ENCODE data around the gene IFNA7.
"Not testable (repeated sequence)": the region's sequence is repeated elsewhere in the genome, so short reads cannot be mapped to it uniquely, and the experiment has no call there.

Gene IFNA7

DNA sequence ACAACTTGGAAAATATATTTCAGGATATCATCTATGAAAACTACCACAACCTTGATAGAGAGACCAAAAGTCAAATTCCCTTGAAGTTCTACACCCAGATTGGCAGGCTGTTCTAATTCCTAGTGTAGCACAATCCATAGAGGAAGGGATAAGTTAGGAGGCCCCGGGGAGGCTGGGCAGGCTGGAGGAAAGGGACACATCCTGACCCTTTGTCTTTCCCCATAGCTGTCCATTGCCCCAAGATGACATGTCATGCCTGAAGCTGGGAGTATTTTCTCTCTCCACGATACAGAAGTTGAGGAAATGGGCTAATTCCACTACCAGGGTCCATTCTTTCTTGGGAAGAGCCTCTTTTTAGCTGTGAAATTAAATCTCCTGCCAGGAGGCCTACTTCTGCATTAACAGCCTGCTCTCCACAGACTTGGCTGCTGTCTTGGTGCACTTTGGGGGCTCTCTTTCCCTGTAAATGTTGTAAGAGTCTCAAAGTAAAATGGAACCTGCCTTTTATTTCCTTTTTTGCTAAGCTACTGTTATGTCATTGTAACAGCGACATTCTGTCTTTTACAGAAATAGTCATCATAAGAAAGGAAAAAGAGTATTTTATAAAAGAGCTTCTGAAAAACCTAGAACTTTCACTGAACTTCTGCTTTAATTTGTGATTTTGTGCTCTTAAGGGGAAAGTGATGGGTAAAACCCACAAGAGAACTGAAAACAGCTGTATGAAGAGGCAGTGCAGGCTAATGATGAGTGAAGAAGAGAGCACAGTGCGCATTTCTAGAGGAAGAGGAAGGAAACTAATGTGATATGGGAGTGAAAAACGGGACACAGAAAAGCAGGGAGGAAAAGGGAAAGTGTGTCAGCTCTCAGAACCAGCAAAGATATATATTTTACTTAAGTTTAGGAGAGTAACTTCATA, 11.7 kb upstream of the IFNA7 start:
- H3K9me3 ChIP-seq (ENCODE audit: control insufficient read depth, insufficient read depth, low read length); H3K27me3 ChIP-seq (ENCODE audit: control insufficient read depth, insufficient read depth, low read length); H3K9ac ChIP-seq (ENCODE audit: low read depth, low read length); H3K4me1 ChIP-seq (ENCODE audit: control insufficient read depth, insufficient read depth, low read length); H3K27ac ChIP-seq (ENCODE audit: low read depth, low read length); H3K36me3 ChIP-seq (ENCODE audit: control insufficient read depth, insufficient read depth, low read length); H3K4me3 ChIP-seq (ENCODE audit: low read depth, low read length): not testable (repeated sequence)

DNA sequence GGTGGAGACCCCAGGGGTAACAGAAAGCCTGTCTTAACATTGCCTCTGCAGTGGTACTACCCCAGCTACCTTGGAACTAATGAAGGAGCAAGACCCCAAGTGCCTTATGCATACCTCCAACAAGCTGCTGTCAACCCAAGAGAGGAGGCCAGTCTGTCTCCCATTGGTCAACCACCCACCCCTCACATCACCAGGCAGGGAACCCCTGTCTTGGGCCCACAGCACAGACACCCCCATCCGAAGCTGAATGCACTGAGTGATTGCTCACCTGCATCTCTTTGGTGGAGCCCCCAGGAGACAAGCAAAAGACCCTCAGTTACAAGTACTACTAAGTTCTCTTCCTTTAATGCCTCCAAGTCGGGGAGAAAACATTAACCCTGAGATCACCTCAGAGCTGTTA, 10.2 kb upstream of the IFNA7 start:
- not testable (repeated sequence) for H3K27me3 ChIP-seq (ENCODE audit: control insufficient read depth, insufficient read depth, low read length); H3K4me1 ChIP-seq (ENCODE audit: control insufficient read depth, insufficient read depth, low read length); H3K9me3 ChIP-seq (ENCODE audit: control insufficient read depth, insufficient read depth, low read length); H3K36me3 ChIP-seq (ENCODE audit: control insufficient read depth, insufficient read depth, low read length); H3K27ac ChIP-seq (ENCODE audit: low read depth, low read length); H3K4me3 ChIP-seq (ENCODE audit: low read depth, low read length); H3K9ac ChIP-seq (ENCODE audit: low read depth, low read length)

DNA sequence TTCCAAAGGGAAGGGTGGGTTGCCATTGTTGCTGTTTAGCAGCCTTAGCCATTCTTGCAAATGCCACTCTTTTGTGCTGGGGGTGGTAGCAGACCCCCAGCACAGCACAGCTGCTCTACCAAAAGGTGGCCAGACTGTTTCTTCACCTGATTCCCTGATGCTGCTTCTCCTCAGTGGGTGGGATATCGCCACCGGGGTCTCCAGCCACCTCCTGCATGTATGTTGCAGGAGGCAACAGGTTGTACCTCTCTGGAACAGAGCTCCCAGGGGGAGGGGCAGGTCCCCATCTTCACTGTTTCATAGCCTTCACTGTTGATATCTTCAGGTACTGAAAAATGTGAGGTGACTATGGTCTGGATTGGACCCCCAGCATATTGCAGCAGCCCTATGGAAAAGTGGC, 8.8 kb upstream of the IFNA7 start:
- H3K27me3 ChIP-seq (ENCODE audit: control insufficient read depth, insufficient read depth, low read length); H3K9ac ChIP-seq (ENCODE audit: low read depth, low read length); H3K4me3 ChIP-seq (ENCODE audit: low read depth, low read length); H3K36me3 ChIP-seq (ENCODE audit: control insufficient read depth, insufficient read depth, low read length); H3K4me1 ChIP-seq (ENCODE audit: control insufficient read depth, insufficient read depth, low read length); H3K9me3 ChIP-seq (ENCODE audit: control insufficient read depth, insufficient read depth, low read length); H3K27ac ChIP-seq (ENCODE audit: low read depth, low read length): not testable (repeated sequence)

DNA sequence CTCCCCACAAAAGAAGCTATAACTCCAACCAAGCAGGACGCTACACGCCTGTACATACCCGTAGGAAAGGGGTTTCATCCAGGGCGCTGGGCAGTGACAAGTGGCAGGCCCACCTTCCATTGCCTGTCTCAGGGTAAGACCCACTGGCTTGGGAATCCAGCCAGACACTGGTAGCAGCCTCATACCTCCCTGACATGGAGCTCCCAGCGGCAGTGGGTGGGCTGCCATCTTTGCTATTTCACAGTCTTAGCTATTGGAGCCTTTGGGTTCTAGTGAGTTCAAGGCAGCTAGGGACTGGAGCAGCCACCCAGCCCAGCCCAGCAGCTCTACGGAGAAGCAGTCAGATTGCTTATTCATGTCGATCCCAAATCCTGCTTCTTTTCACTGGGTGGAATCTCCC, 8.3 kb upstream of the IFNA7 start:
- Histone ChIP-seq H3K4me1 (ENCODE audit: control insufficient read depth, insufficient read depth, low read length) (no peaks in the 10 kb centered on the region), H3K27me3 (ENCODE audit: control insufficient read depth, insufficient read depth, low read length) (no peaks in the 10 kb centered on the region), H3K4me3 (ENCODE audit: low read depth, low read length) (no peak overlapping the region), H3K36me3 (ENCODE audit: control insufficient read depth, insufficient read depth, low read length) (no peaks in the 10 kb centered on the region), H3K27ac (ENCODE audit: low read depth, low read length) (no peak overlapping the region), H3K9me3 (ENCODE audit: control insufficient read depth, insufficient read depth, low read length) (no peaks in the 10 kb centered on the region), H3K9ac (ENCODE audit: low read depth, low read length) (no peak overlapping the region)

DNA sequence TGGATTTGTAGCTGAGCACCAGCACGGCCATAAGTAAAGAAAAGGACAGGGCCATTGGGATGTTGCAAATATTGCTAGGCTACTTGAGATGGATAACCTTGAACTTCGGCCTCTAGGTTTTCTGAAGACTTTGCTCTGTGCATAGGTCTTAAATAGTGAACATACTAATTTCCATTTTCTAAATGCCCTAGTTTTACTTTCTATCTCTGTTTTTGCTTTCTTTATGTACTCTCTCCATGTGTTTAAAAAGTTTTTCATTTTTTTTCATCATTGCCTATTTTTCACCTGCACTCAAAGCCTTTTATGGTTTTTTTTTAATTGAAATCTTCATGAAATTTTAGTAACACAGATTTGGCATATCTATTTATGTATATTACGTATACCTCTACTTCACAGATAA, 5.0 kb upstream of the IFNA7 start, which contains the start of gene IFNA10:
IFNA10 (minus strand) TSS at position 101 of the 400 bp plus-strand sequence; CDS start at position 55, 46 bp downstream.
- H3K4me3 ChIP-seq (ENCODE audit: low read depth, low read length); H3K36me3 ChIP-seq (ENCODE audit: control insufficient read depth, insufficient read depth, low read length); H3K9me3 ChIP-seq (ENCODE audit: control insufficient read depth, insufficient read depth, low read length); H3K4me1 ChIP-seq (ENCODE audit: control insufficient read depth, insufficient read depth, low read length); H3K9ac ChIP-seq (ENCODE audit: low read depth, low read length); H3K27me3 ChIP-seq (ENCODE audit: control insufficient read depth, insufficient read depth, low read length); H3K27ac ChIP-seq (ENCODE audit: low read depth, low read length): not testable (repeated sequence)

DNA sequence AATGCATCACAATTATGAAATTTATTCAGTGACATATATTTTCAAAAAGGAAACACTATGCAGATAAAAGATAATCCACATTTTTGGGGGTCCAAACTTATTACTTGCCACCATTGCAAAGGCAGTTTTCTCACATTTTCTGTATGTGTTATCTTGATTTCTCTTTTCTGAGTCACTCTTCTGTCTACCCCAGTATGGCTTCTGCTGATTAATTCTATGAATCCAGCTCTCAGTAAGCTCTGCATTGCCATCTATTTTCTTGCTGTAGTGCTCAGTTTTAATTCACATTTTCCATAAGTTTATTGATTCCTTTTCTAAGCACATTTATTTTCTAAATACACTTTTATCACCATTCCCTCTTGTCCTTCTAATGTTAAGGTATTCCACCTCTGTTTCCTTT, 3.2 kb upstream of the IFNA7 start:
- Histone ChIP-seq H3K9me3 (ENCODE audit: control insufficient read depth, insufficient read depth, low read length) (no peaks in the 10 kb centered on the region), H3K4me3 (ENCODE audit: low read depth, low read length) (no peak overlapping the region), H3K27ac (ENCODE audit: low read depth, low read length) (no peak overlapping the region), H3K36me3 (ENCODE audit: control insufficient read depth, insufficient read depth, low read length) (no peaks in the 10 kb centered on the region), H3K27me3 (ENCODE audit: control insufficient read depth, insufficient read depth, low read length) (no peaks in the 10 kb centered on the region), H3K9ac (ENCODE audit: low read depth, low read length) (no peak overlapping the region), H3K4me1 (ENCODE audit: control insufficient read depth, insufficient read depth, low read length) (no peaks in the 10 kb centered on the region)

DNA sequence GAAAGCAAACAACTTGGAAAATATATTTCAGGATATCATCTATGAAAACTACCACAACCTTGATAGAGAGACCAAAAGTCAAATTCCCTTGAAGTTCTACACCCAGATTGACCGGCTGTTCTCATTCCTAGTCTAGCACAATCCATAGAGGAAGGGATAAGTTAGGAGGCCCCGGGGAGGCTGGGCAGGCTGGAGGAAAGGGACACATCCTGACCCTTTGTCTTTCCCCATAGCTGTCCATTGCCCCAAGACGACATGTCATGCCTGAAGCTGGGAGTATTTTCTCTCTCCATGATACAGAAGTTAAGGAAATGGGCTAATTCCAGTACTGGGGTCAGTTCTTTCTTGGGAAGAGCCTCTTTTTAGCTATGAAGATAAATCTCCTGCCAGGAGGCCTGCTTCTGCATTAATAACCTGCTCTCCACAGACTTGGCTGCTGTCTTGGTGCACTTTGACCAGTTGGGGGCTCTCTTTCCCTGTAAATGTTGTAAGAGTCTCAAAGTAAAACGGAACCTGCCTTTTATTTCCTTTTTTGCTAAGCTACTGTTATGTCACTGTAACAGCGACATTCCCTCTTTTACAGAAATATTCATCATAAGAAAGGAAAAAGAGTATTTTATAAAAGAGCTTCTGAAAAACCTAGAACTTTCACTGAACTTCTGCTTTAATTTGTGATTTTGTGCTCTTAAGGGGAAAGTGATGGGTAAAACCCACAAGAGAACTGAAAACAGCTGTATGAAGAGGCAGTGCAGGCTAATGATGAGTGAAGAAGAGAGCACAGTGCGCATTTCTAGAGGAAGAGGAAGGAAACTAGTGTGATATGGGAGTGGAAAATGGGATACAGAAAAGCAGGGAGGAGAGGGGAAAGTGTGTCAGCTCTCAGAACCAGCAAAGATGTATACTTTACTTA, 6.9 kb downstream of the IFNA7 start:
- not testable (repeated sequence) for H3K4me3 ChIP-seq (ENCODE audit: low read depth, low read length); H3K9ac ChIP-seq (ENCODE audit: low read depth, low read length); H3K4me1 ChIP-seq (ENCODE audit: control insufficient read depth, insufficient read depth, low read length); H3K36me3 ChIP-seq (ENCODE audit: control insufficient read depth, insufficient read depth, low read length); H3K27me3 ChIP-seq (ENCODE audit: control insufficient read depth, insufficient read depth, low read length); H3K27ac ChIP-seq (ENCODE audit: low read depth, low read length); H3K9me3 ChIP-seq (ENCODE audit: control insufficient read depth, insufficient read depth, low read length)

DNA sequence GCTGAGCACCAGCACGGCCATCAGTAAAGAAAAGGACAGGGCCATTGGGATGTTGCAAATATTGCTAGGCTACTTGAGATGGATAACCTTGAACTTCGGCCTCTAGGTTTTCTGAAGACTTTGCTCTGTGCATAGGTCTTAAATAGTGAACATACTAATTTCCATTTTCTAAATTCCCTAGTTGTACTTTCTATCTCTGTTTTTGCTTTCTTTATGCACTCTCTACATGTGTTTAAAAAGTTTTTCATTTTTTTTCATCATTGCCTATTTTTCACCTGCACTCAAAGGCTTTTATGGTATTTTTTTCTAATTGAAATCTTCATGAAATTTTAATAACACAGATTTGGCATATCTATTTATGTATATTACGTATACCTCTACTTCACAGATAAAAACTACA, 14.5 kb downstream of the IFNA7 start, which contains the start of gene IFNA4:
IFNA4 (minus strand) TSS at position 101 of the 400 bp plus-strand sequence; CDS start at position 45, 56 bp downstream.
- not testable (repeated sequence) for H3K4me3 ChIP-seq (ENCODE audit: low read depth, low read length); H3K9me3 ChIP-seq (ENCODE audit: control insufficient read depth, insufficient read depth, low read length); H3K9ac ChIP-seq (ENCODE audit: low read depth, low read length); H3K4me1 ChIP-seq (ENCODE audit: control insufficient read depth, insufficient read depth, low read length); H3K27ac ChIP-seq (ENCODE audit: low read depth, low read length); H3K36me3 ChIP-seq (ENCODE audit: control insufficient read depth, insufficient read depth, low read length); H3K27me3 ChIP-seq (ENCODE audit: control insufficient read depth, insufficient read depth, low read length)

DNA sequence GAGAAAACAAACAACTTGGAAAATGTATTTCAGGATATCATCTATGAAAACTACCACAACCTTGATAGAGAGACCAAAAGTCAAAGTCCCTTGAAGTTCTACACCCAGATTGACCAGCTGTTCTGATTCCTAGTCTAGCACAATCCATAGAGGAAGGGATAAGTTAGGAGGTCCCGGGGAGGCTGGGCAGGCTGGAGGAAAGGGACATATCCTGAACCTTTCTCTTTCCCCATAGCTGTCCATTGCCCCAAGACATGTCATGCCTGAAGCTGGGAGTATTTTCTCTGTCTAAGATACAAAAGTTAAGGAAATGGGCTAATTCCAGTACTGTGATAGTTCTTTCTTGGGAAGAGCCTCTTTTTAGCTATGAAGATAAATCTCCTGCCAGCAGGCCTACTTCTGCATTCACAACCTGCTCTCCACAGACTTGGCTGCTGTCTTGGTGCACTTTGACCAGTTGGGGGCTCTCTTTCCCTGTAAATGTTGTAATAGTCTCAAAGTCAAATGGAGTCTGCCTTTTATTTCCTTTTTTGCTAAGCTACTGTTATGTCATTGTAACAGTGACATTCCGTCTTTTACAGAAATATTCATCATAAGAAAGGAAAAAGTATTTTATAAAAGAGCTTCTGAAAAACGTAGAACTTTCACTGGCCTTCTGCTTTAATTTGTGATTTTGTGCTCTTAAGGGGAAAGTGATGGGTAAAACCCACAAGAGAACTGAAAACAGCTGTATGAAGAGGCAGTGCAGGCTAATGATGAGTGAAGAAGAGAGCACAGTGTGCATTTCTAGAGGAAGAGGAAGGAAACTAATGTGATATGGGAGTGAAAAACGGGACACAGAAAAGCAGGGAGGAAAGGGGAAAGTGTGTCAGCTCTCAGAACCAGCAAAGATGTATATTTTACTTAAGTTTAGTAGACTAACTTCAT, 18.9 kb downstream of the IFNA7 start:
- H3K4me1 ChIP-seq (ENCODE audit: control insufficient read depth, insufficient read depth, low read length); H3K9me3 ChIP-seq (ENCODE audit: control insufficient read depth, insufficient read depth, low read length); H3K27me3 ChIP-seq (ENCODE audit: control insufficient read depth, insufficient read depth, low read length); H3K4me3 ChIP-seq (ENCODE audit: low read depth, low read length); H3K36me3 ChIP-seq (ENCODE audit: control insufficient read depth, insufficient read depth, low read length); H3K27ac ChIP-seq (ENCODE audit: low read depth, low read length); H3K9ac ChIP-seq (ENCODE audit: low read depth, low read length): not testable (repeated sequence)

DNA sequence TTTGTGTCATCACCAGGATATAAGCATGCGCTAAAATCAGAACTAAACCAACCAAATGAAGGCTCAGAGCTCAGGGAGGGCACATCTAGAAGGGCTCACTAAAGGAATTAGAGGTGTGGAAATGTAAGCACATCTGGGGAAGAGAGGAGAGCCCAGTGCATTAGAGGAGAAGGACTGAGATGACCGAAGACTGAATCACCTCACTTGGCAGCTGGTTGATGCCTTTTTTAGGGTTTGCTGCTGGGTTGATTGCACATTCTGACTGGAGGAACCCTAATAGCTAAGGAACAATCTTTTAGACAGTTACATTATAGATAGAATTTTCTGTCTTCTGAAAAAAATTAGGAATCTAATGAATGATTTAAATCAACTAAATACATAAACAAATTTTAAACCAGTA, 27.3 kb downstream of the IFNA7 start:
- Histone ChIP-seq H3K27me3 (ENCODE audit: control insufficient read depth, insufficient read depth, low read length) (no peaks in the 10 kb centered on the region), H3K9ac (ENCODE audit: low read depth, low read length) (no peak overlapping the region), H3K36me3 (ENCODE audit: control insufficient read depth, insufficient read depth, low read length) (no peaks in the 10 kb centered on the region), H3K9me3 (ENCODE audit: control insufficient read depth, insufficient read depth, low read length) (no peaks in the 10 kb centered on the region), H3K4me1 (ENCODE audit: control insufficient read depth, insufficient read depth, low read length) (no peaks in the 10 kb centered on the region), H3K4me3 (ENCODE audit: low read depth, low read length) (no peak overlapping the region), H3K27ac (ENCODE audit: low read depth, low read length) (no peak overlapping the region)

All from HUES48 (cell line).